C4-2B (cell line): ENCODE measurements around the gene DIS3L2.

Experiments
- ZFX ChIP-seq: fragments of 450-650 bp; IDR thresholded peaks from 2 replicates; pipeline ENCODE4 v1.6.1; 2017
- TF ChIP-seq, protein P1 (sequence below): fragments of 450-650 bp; conservative IDR thresholded peaks from 2 replicates; pipeline ENCODE4 v1.5.1; 2017; ENCODE audit warnings: mild to moderate bottlenecking

DNA sequence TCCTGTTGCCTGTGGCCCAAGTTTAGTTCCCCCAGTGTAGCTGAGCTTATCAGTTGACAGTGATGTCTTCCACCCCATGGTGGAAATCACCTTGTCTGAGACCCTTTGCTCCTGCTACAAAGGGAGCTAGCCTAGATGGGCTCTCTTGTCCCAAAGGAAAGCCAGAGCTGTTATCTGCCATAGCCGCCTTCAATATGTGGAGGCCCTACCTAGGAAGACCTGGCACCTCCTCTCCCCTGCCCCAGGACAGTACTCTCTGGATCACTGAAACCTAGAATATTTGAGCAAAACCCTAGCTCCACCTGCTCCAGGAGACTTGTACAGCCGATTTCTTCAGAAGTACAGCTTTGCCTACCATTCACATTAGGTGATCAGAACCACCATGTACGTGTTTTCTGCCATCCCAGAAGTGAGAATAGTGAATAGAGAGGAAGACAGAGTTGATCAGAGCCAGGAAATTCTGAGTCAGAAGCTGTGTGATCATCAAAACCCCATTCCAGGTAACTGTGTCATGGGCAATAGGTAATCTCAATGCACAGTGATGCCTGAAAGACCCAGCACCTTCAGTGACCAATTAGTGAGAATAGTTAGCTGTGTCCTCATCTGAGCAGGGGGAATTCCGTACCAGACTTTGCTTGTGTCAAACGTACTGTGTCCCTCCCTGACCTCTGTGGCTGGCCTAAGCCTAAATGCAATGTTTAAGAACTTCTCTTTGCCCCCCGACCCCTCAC, 278.6 kb downstream of the DIS3L2 start:
- TF ChIP-seq, protein P1, sequence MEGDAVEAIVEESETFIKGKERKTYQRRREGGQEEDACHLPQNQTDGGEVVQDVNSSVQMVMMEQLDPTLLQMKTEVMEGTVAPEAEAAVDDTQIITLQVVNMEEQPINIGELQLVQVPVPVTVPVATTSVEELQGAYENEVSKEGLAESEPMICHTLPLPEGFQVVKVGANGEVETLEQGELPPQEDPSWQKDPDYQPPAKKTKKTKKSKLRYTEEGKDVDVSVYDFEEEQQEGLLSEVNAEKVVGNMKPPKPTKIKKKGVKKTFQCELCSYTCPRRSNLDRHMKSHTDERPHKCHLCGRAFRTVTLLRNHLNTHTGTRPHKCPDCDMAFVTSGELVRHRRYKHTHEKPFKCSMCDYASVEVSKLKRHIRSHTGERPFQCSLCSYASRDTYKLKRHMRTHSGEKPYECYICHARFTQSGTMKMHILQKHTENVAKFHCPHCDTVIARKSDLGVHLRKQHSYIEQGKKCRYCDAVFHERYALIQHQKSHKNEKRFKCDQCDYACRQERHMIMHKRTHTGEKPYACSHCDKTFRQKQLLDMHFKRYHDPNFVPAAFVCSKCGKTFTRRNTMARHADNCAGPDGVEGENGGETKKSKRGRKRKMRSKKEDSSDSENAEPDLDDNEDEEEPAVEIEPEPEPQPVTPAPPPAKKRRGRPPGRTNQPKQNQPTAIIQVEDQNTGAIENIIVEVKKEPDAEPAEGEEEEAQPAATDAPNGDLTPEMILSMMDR, result no peak
- no peak for TF ChIP-seq ZFX
